HG02759 (cell line): ENCODE data around the gene VOPP1.
A peak's percentile ranks its signal among the peaks of the same experiment; 100 is the strongest.
"Not testable (repeated sequence)": the region's sequence is repeated elsewhere in the genome, so short reads cannot be mapped to it uniquely, and the experiment has no call there.

ENCODE experiments used
- ATAC-seq: cut with Tn5 transposase; IDR thresholded peaks from one replicate; pipeline ENCODE4 v1.9.1; 2021; ENCODE audit warnings: mild to moderate bottlenecking, moderate library complexity; ENCODE audit not compliant: unreplicated experiment

VOPP1 gene

DNA sequence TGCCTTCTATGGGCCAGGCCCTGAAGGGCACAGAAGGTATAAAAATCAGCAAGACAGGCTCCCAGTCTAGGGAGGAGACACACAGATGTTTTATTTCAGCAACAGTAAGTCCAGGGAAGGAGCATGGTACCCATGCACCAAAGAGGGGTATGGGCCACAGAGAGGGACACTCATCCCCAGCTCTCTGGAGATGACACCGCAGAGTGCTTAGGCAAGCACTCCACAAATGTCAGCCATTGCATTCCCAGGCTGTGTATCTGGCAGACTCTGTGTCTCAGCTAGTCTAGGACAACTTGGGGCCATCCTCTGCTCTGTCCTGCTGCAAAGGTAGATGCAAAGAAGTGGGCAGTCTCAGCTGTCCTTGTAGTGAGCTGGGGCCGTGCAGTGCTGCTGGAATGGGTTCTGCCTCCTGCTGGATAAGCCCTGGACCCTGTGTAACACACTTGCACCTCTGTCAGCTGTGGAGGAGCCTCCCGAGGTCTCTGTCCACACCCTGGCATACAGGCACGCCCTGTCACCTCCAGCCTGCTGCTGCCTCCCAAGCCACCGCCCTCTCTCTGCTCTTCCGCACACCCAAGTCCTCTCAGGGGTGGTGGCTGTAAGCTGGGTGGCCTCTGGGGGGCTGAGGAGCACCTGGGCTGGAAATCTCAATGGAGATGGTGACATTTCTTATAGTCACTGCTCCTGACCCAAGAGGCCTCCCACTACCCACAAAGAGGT is 57.6 kb downstream of the VOPP1 start:
- ATAC-seq: no peak

DNA sequence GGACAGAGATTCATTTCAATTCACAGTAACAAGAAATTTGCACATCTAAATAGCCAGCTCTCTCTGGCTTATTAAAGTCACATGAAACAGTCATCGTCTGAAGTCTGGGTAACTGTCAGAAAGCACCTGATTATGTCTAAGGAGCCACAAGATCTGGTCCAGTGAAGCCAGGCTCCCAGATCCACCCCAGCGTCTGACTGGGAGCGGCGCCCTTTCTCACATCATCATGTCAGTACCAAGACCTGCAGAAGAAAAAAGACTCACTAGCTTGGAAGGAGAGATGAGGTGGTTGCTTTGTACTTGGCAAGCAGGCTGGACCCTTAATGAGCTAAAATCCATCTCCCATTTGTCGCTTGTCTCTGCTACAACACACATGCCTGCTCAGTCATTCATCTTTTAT is 58.4 kb downstream of the VOPP1 start:
- ATAC-seq: peak; percentile 31

GRCh38 chr7:55512635-55513191 is 59.6 kb downstream of the VOPP1 start:
- no peak for ATAC-seq

GRCh38 chr7:55510621-55511020 is 61.7 kb downstream of the VOPP1 start:
- ATAC-seq: no peak

- not testable (repeated sequence) for ATAC-seq
Observed at GRCh38 chr7:55510206-55510605, 62.1 kb downstream of the VOPP1 start.

- ATAC-seq: peak; percentile 2
Observed at GRCh38 chr7:55509322-55509721, 63.0 kb downstream of the VOPP1 start.

GRCh38 chr7:55508221-55509011 is 63.9 kb downstream of the VOPP1 start:
- peak; percentile 62 for ATAC-seq

DNA sequence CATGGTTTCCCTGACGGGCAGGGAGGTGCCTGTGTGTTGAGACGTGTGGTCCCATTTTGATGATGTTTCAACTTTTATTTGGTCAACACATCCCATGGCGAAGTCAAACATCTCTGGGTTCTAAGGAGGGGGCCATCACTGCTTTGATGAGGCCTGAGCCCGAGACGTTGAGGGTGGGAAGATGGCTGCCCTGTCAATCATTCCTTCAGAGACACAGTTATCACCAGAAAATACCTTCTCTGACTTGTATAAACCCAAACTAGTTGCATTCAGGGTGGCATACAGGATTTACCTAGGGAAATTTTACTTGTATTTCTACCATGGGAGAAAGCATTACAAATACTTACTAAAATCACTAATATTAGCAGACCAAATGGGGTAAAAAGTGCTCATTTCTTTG is 64.6 kb downstream of the VOPP1 start:
- no peak for ATAC-seq

GRCh38 chr7:55504967-55505658 is 67.2 kb downstream of the VOPP1 start:
- ATAC-seq: no peak

GRCh38 chr7:55504093-55504859 is 68.0 kb downstream of the VOPP1 start:
- no peak for ATAC-seq

DNA sequence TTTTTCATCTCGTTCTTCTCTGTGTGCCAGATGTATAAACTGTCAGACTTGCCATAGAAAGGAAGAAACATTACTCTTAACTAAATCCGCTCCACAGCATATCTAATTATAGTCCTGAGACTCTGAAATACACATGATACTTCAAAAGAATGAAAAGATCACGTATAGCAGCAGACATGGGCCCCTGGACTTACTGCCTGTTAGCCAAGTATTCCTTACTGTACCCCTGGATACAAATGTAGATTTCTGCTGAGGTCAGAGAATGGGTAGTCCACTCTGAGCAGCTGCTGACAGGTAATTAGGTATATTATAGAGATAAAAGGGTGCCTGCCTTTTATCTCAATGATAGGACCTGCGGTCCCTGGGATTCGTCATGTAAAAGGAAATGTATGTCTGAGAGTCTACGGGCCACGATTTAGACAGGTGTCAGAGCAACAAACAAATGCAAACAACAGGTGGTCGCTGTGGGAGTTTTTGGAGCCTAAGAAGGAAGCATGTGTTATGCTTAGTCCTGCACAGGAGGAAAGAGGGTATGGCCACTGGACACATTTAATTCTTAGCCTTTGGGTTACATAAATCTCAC is 69.4 kb downstream of the VOPP1 start:
- no peak for ATAC-seq

DNA sequence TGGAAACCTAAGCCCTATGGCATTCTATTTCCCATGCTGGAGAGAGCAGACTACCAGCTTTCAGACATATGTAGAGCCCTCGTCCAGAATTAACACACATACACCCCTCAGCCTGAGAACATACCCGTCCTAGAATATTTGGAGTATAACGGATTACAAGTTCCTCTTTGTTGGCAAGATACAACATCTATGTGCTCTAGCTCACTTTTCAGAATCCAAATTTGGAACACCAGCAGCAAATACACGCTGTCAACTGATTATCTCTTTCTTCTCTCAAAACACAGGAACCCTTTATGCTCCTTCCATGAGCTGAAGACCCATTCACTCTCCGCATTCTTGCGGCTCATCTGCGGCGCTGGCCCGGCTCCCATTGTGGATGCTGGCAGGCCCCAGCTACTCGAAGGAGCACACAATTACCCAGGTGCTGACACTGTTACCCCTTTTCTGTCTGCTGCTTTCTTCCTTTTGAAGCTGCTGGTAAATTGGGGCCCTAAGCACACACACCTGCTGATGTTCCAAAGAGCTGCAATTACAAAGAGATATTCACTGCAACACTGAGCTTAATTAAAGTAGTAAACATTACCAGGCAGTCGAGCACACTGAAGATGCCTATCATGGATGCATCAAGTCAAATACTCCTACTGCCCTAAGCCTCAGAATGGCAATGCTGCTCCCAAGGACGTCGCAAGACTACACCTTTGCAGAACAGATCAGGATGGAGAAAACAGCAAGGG is 70.0 kb downstream of the VOPP1 start:
- no peak for ATAC-seq

DNA sequence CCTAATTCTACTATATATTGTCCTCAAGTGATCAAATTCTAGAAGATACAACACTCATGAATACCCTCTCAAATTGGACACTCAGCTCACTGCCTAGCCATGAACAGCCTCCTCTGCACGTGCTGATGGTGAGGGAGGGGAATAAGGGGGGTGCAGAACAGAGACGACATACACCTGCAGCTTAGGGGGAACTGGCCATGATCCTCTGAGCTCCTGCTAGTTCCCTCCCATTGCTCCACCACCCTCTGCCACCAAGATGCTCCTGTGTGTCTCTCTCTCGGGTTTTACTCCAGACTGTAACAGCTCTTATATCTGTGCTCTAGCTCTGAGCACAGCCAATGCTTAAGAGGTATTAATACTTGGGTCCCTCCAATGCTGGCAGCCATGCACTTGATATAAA is 70.7 kb downstream of the VOPP1 start:
- no peak for ATAC-seq

DNA sequence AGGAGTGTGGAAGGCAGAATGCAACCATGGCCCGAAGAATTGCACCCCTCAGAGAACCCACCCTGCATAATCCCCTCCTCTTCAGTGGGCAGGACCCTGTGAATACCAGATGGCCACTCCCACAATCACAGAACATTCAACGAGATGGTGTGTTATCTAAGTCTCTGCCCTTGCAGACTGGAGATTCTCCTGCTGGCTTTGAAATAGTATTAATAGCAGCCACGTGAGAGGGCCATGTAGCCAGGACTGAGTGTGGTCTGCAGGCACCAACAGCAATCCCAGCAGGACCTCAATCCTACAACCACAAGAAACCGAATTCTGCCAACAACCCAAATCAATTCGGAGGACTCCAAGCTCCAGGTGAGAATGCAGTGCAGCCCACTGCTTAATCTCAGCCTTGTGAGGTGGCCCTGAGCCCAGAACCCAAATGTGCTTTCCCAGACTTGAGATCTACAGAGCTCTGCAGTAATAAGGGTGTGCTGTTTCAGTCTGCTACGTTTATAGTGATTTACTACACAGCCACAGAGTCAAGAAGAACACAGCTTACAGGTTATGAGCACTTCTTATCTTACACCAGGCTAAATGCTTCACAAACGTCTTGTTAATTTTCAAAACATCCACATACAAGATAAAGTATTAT is 72.1 kb downstream of the VOPP1 start:
- ATAC-seq: no peak

DNA sequence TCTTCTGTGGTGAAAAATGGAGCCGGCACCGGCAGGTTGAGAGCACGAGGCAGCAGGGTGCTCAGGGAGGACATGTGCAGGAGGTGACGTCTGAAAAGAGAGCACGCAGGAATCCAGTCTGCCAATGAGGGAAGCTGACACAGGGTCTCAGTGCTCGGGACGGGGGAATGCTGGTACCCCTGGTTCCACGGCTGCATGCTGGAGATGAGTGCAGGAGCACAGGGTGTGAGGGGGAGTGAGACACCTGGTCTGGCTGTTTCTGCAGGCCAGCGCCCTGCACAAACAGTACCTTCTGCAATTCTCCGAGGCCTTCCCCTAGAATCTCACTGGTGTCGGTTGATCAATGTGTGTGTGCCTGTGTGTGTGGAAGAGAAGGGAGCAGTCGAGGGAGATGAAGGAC is 72.7 kb downstream of the VOPP1 start:
- ATAC-seq: no peak

DNA sequence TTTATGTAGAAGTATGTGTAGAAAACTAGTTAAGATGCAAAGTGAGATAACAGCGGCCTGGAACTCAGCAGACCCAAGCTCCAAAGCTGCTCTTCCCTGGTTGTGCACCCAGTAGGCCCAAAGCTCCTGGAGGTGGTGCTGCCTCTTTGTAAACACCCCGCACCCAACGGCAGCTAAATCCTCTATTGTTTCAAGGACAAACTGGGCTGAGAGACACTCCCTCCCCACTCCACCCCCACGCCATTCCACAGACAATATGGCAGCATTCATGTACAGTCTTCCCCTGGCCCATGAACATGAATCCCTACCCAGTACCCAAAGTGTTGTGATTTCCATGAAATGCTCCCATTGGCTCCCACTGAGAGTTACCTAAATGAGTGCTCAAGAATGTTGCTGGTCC is 73.5 kb downstream of the VOPP1 start:
- no peak for ATAC-seq

DNA sequence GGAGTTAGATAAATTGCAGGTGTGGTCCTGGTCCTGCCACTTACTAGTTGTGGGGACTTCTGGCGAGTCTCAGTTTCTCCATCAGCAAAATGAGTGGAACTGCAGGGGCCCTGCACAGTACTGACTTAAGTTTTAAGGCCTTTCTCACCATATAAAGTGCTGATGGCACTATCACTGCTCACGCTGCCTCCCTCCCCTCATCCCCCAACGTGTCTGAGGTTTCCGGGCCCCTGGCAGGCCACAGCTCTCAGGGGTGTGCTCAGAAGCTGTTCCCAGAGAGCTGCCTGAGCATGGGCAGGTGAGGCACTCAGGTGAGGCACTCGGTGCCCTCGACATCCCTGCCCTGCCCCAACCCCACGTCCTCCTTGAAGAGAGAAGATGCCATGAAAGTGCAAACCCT is 74.2 kb downstream of the VOPP1 start:
- ATAC-seq: no peak

GRCh38 chr7:55497521-55497920 is 74.8 kb downstream of the VOPP1 start:
- ATAC-seq: no peak

DNA sequence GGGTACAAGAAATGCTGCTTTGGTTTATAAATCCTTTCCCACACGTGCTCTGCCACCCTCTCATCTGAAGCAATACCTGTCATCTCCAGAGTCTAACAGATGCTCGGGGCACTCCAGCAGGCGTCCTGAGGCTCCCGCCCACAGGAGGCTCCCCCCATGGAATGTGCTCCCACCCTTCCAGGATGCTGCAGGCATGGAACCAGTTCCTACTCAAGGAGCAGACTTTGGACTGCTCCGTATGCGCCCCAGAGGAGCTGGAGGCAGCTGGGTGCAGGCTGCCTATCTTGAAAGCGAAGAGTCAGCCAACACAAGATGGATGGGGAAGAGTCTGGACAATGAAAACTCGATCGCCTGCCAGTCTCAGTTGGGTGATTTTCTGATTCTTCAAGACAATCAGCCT is 75.4 kb downstream of the VOPP1 start:
- no peak for ATAC-seq
